Limb (tissue), 2 donors: ENCODE measurements around the gene NKX2-3.

Experiments used
- DNase-seq, 2 donors: peaks; one replicate each; pipeline ENCODE4 v3.0.0-alpha.2; 2016; ENCODE audit errors: extremely low spot score in 2 of 2

NKX2-3 gene

GRCh38 chr10:99526861-99527504, 5.8 kb upstream of the NKX2-3 start:
- no peak for DNase-seq

GRCh38 chr10:99527526-99528493, 4.9 kb upstream of the NKX2-3 start:
- DNase-seq = peak; percentile 26 to 58

GRCh38 chr10:99528494-99529441, 4.0 kb upstream of the NKX2-3 start:
- DNase-seq = no peak

GRCh38 chr10:99529591-99530107, 3.1 kb upstream of the NKX2-3 start:
- peak in 1 of 2 donors; percentile 53 for DNase-seq

GRCh38 chr10:99530108-99531025, 2.4 kb upstream of the NKX2-3 start:
- no peak for DNase-seq

GRCh38 chr10:99531026-99531695, 1.6 kb upstream of the NKX2-3 start:
- no peak for DNase-seq

- no peak for DNase-seq
Observed at GRCh38 chr10:99531696-99532593, 797 bp upstream of the NKX2-3 start.

GRCh38 chr10:99533496-99534449, 1.0 kb downstream of the NKX2-3 start:
- DNase-seq = no peak

GRCh38 chr10:99534450-99534938, 1.8 kb downstream of the NKX2-3 start:
- DNase-seq = no peak

- peak in 1 of 2 donors; percentile 65 for DNase-seq
Observed at GRCh38 chr10:99534939-99535763, 2.4 kb downstream of the NKX2-3 start.

GRCh38 chr10:99535764-99536337, 3.1 kb downstream of the NKX2-3 start:
- peak in 1 of 2 donors; percentile 65 for DNase-seq

GRCh38 chr10:99536338-99537085, 3.8 kb downstream of the NKX2-3 start:
- DNase-seq = peak in 1 of 2 donors; percentile 63

- no peak for DNase-seq
Observed at GRCh38 chr10:99537086-99537988, 4.6 kb downstream of the NKX2-3 start.
